ENCODE results near the gene TSR1. TPM values are rescaled to one million over a fixed set of nuclear protein-coding genes. Genes with fewer than 3 reads are reported as not detected.
A peak's percentile ranks its signal among the peaks of the same experiment; 100 is the strongest.

TSR1 gene
- total and polyA plus RNA-seq, 2 experiments from 2014 or later: 45.7 to 73.3 TPM

GRCh38 chr17:2380950-2381649, 44.8 kb upstream of the TSR1 start:
- no peak overlapping the region for H2AFZ ChIP-seq
- H3K4me2 ChIP-seq (ENCODE audit: unreplicated experiment): no peak overlapping the region
- H3K27ac ChIP-seq: 0 out of 2 replicates have a peak overlapping the region, but pooled peaks have one; percentile 15
- no peaks in the 10 kb centered on the region for H3F3A ChIP-seq (ENCODE audit: insufficient read depth)
- no peak for TF ChIP-seq EZH2 (IDR thresholded peaks at IDR 0.05; ENCODE audit: insufficient read depth, poor library complexity, severe bottlenecking)
- TF ChIP-seq EZH2phosphoT487 (IDR thresholded peaks at IDR 0.05; ENCODE audit: insufficient read depth, low read depth): no peak
- H3K4me1 ChIP-seq (ENCODE audit: insufficient read depth): no peaks in the 10 kb centered on the region
- in situ Hi-C loops (cut with MboI): no loop called here
- H3K9ac ChIP-seq: 0 out of 2 replicates have a peak overlapping the region, but pooled peaks have one; percentile 3
- no peaks in the 10 kb centered on the region for H3K27me3 ChIP-seq (replicated peaks; ENCODE audit: insufficient read depth)
- H3K9me3 ChIP-seq (ENCODE audit: low read depth): no peaks in the 10 kb centered on the region
- 69 to 70% methylated on average over 15 of the region's 15 CpGs for WGBS, 2 experiments (ENCODE audit: low coverage in 1 of 2, low lambda C conversion rate in 2 of 2, missing lambda C conversion rate in 2 of 2)
- 0 out of 2 replicates have a peak, but pooled peaks cover 4% of the 10 kb centered on the region for H3K79me2 ChIP-seq (ENCODE audit: insufficient read depth)
- no peaks in the 10 kb centered on the region for H3K9me2 ChIP-seq (ENCODE audit: insufficient read depth)
- H3K36me3 ChIP-seq (ENCODE audit: low read depth): no peaks in the 10 kb centered on the region
- no peak overlapping the region for H3K4me3 ChIP-seq
- no peaks in the 10 kb centered on the region for H4K20me1 ChIP-seq (ENCODE audit: insufficient read depth)
- no peak for DNase-seq

GRCh38 chr17:2380226-2380922, 44.1 kb upstream of the TSR1 start:
- no peak overlapping the region for H3K4me2 ChIP-seq (ENCODE audit: unreplicated experiment)
- DNase-seq: no peak
- WGBS, 2 experiments (ENCODE audit: low coverage in 1 of 2, low lambda C conversion rate in 2 of 2, missing lambda C conversion rate in 2 of 2): 52 to 64% methylated on average over 16 of the region's 16 CpGs
- H3K4me3 ChIP-seq: no peak overlapping the region
- H2AFZ ChIP-seq: no peak overlapping the region
- H3K27me3 ChIP-seq (replicated peaks; ENCODE audit: insufficient read depth): no peaks in the 10 kb centered on the region
- H3K9me3 ChIP-seq (ENCODE audit: low read depth): no peaks in the 10 kb centered on the region
- no peaks in the 10 kb centered on the region for H4K20me1 ChIP-seq (ENCODE audit: insufficient read depth)
- no peaks in the 10 kb centered on the region for H3K4me1 ChIP-seq (ENCODE audit: insufficient read depth)
- H3K27ac ChIP-seq: 0 out of 2 replicates have a peak overlapping the region, but pooled peaks have one; percentile 15
- no peaks in the 10 kb centered on the region for H3K9me2 ChIP-seq (ENCODE audit: insufficient read depth)
- TF ChIP-seq EZH2phosphoT487 (IDR thresholded peaks at IDR 0.05; ENCODE audit: insufficient read depth, low read depth) (no peak), EZH2 (IDR thresholded peaks at IDR 0.05; ENCODE audit: insufficient read depth, poor library complexity, severe bottlenecking) (no peak)
- H3K36me3 ChIP-seq (ENCODE audit: low read depth): no peaks in the 10 kb centered on the region
- H3K9ac ChIP-seq: no peak overlapping the region
- 0 out of 2 replicates have a peak, but pooled peaks cover 1% of the 10 kb centered on the region for H3K79me2 ChIP-seq (ENCODE audit: insufficient read depth)
- in situ Hi-C loops (cut with MboI): no loop called here
- H3F3A ChIP-seq (ENCODE audit: insufficient read depth): no peaks in the 10 kb centered on the region

GRCh38 chr17:2379489-2380225, 43.4 kb upstream of the TSR1 start:
- H3K36me3 ChIP-seq (ENCODE audit: low read depth): no peaks in the 10 kb centered on the region
- TF ChIP-seq EZH2 (IDR thresholded peaks at IDR 0.05; ENCODE audit: insufficient read depth, poor library complexity, severe bottlenecking): no peak
- no peak for TF ChIP-seq EZH2phosphoT487 (IDR thresholded peaks at IDR 0.05; ENCODE audit: insufficient read depth, low read depth)
- H3F3A ChIP-seq (ENCODE audit: insufficient read depth): no peaks in the 10 kb centered on the region
- no peaks in the 10 kb centered on the region for H4K20me1 ChIP-seq (ENCODE audit: insufficient read depth)
- H3K4me2 ChIP-seq (ENCODE audit: unreplicated experiment): no peak overlapping the region
- no peak overlapping the region for H3K9ac ChIP-seq
- DNase-seq: no peak
- H3K27me3 ChIP-seq (replicated peaks; ENCODE audit: insufficient read depth): no peaks in the 10 kb centered on the region
- H2AFZ ChIP-seq: no peak overlapping the region
- 85 to 87% methylated on average over 23 to 25 of the region's 25 CpGs for WGBS, 2 experiments (ENCODE audit: low coverage in 1 of 2, low lambda C conversion rate in 2 of 2, missing lambda C conversion rate in 2 of 2)
- no peaks in the 10 kb centered on the region for H3K9me2 ChIP-seq (ENCODE audit: insufficient read depth)
- H3K79me2 ChIP-seq (ENCODE audit: insufficient read depth): no peaks in the 10 kb centered on the region
- H3K4me1 ChIP-seq (ENCODE audit: insufficient read depth): no peaks in the 10 kb centered on the region
- in situ Hi-C loops (cut with MboI): no loop called here
- H3K4me3 ChIP-seq: no peak overlapping the region
- no peak overlapping the region for H3K27ac ChIP-seq
- H3K9me3 ChIP-seq (ENCODE audit: low read depth): no peaks in the 10 kb centered on the region

- H3F3A ChIP-seq (ENCODE audit: insufficient read depth): no peaks in the 10 kb centered on the region; the same call in 1 of the 2 replicates
- no peaks in the 10 kb centered on the region for H4K20me1 ChIP-seq (ENCODE audit: insufficient read depth)
- H3K4me1 ChIP-seq (ENCODE audit: insufficient read depth): no peaks in the 10 kb centered on the region
- no peaks in the 10 kb centered on the region for H3K9me2 ChIP-seq (ENCODE audit: insufficient read depth)
- WGBS, 2 experiments (ENCODE audit: low coverage in 1 of 2, low lambda C conversion rate in 2 of 2, missing lambda C conversion rate in 2 of 2): 95 to 96% methylated on average over 11 of the region's 11 CpGs
- H3K36me3 ChIP-seq (ENCODE audit: low read depth): no peaks in the 10 kb centered on the region
- no peak overlapping the region for H3K4me2 ChIP-seq (ENCODE audit: unreplicated experiment)
- TF ChIP-seq EZH2phosphoT487 (IDR thresholded peaks at IDR 0.05; ENCODE audit: insufficient read depth, low read depth): no peak
- no peak for TF ChIP-seq EZH2 (IDR thresholded peaks at IDR 0.05; ENCODE audit: insufficient read depth, poor library complexity, severe bottlenecking)
- no peak overlapping the region for H3K9ac ChIP-seq
- no peak overlapping the region for H3K27ac ChIP-seq
- H3K9me3 ChIP-seq (ENCODE audit: low read depth): no peaks in the 10 kb centered on the region
- H3K79me2 ChIP-seq (ENCODE audit: insufficient read depth): no peaks in the 10 kb centered on the region
- DNase-seq: no peak
- in situ Hi-C loops (cut with MboI): no loop called here
- H3K27me3 ChIP-seq (replicated peaks; ENCODE audit: insufficient read depth): no peaks in the 10 kb centered on the region
- no peak overlapping the region for H2AFZ ChIP-seq
- no peak overlapping the region for H3K4me3 ChIP-seq
These were observed 42.6 kb upstream of the TSR1 start for GRCh38 chr17:2378905-2379304.

Measured in GM23248 (cell line).